ENCODE measurements around the gene GNB1L. TPM values are rescaled to one million over a fixed set of nuclear protein-coding genes. Genes with fewer than 3 reads are reported as not detected.

The GNB1L gene
- total and polyA plus RNA-seq, 2 of the 13 experiments (the other 11 are each of a cell fraction or from before 2014, with no cell fraction given) = 2.5 to 7.4 TPM

- TF ChIP-seq HNF1A (IDR thresholded peaks at IDR 0.05; ENCODE audit: low read depth) = no peak
- peak; percentile 13; the same call in 1 of the 2 replicates for TF ChIP-seq HNF1A (CRISPR knock-in tag; IDR thresholded peaks at IDR 0.05; ENCODE audit: borderline replicate concordance)
- 0 out of 2 replicates have a peak, but pooled peaks have one; percentile 4 for TF ChIP-seq ZMYM4 (CRISPR knock-in tag; IDR thresholded peaks at IDR 0.05)
- no peak for TF ChIP-seq ZNF615 (CRISPR knock-in tag; IDR thresholded peaks at IDR 0.05; ENCODE audit: borderline replicate concordance)
- TF ChIP-seq SOX13 (IDR thresholded peaks at IDR 0.05) = no peak
- peak in 1 of 2 experiments; percentile 3; a peak in 1 of 4 replicates for TF ChIP-seq SOX13 (CRISPR knock-in tag; conservative IDR thresholded peaks at IDR 0.05 in 1 of 2, IDR thresholded peaks at IDR 0.05 in 1 of 2)
- TF ChIP-seq ZNF512 (CRISPR knock-in tag; IDR thresholded peaks at IDR 0.05) = peak; percentile 80; the same call in 1 of the 2 replicates
- peak; percentile 31; the same call in 1 of the 2 replicates for TF ChIP-seq ZBTB2 (CRISPR knock-in tag; IDR thresholded peaks at IDR 0.05; ENCODE audit: low read depth)
- peak; percentile 29 for TF ChIP-seq ZBTB33 (CRISPR knock-in tag; IDR thresholded peaks at IDR 0.05)
- peak; percentile 22; the same call in 1 of the 2 replicates for TF ChIP-seq SP5 (CRISPR knock-in tag; IDR thresholded peaks at IDR 0.05; ENCODE audit: borderline replicate concordance, low read depth)
- 0 out of 2 replicates have a peak, but pooled peaks have one; percentile 0 for TF ChIP-seq HMGXB3 (CRISPR knock-in tag; IDR thresholded peaks at IDR 0.05; ENCODE audit: borderline replicate concordance)
- TF ChIP-seq SNAI1 (CRISPR knock-in tag; IDR thresholded peaks at IDR 0.05; ENCODE audit: borderline replicate concordance) = 0 out of 2 replicates have a peak, but pooled peaks have one; percentile 8
- TF ChIP-seq ZNF605 (CRISPR knock-in tag; IDR thresholded peaks at IDR 0.05) = 0 out of 2 replicates have a peak, but pooled peaks have one; percentile 7
Measured at GRCh38 chr22:19823902-19824211, 30.8 kb downstream of the GNB1L start (continued).

All from HepG2 (cell line).